Pancreas (tissue), 10 donors: ENCODE results near the gene PTPRCAP. TPM values are rescaled to one million over a fixed set of nuclear protein-coding genes. Genes with fewer than 3 reads are reported as not detected.
A peak's percentile ranks its signal among the peaks of the same experiment; 100 is the strongest.

ENCODE experiments used
- ATAC-seq, 4 donors: fragments of 200-7000 bp; cut with Tn5 transposase; one replicate each; pipeline versions ENCODE4 v1.8.0 to v1.9.1; 2020; ENCODE audit warnings: mild to moderate bottlenecking in 4 of 4, moderate library complexity in 4 of 4
- DNase-seq, 6 donors: peaks; one replicate each; pipeline ENCODE4 v3.0.0-alpha.2; 2020
- FAIRE-seq: peaks from 2 replicates; lab custom pipeline; 2012; peaks lifted over from hg19 to GRCh38; lab: Jason Lieb, UNC
- H3K27ac ChIP-seq, 4 donors: fragments of 200-600 bp; sonication (generic); 1 replicate in 3 of 4; 2 replicates in 1 of 4; pipeline versions ENCODE4 v1.5.0 to v1.8.0; 2020
- H3K27me3 ChIP-seq, 4 donors: fragments of 200-600 bp; one replicate each; pipeline ENCODE4 v1.8.0; 2021
- H3K36me3 ChIP-seq, 3 donors: fragments of 200-600 bp; sonication (generic) in 1 of 3; one replicate each; pipeline versions ENCODE4 v1.5.0 to v1.8.0; 2020 to 2021
- H3K4me1 ChIP-seq, 3 donors: fragments of 200-600 bp; one replicate each; pipeline ENCODE4 v1.8.0; 2021
- H3K4me3 ChIP-seq, 4 donors: fragments of 200-600 bp; sonication (generic) in 2 of 4; one replicate each; pipeline versions ENCODE4 v1.5.0 to v1.8.0; 2020 to 2021
- H3K9me3 ChIP-seq, 4 donors: fragments of 200-600 bp; one replicate each; pipeline ENCODE4 v1.8.0; 2021
- CTCF ChIP-seq, 4 donors: fragments of 200-600 bp; sonication (generic) in 3 of 4; IDR thresholded peaks; one replicate each; pipeline versions ENCODE4 v1.5.0 to v1.8.0; 2021; ENCODE audit warnings: antibody characterized with exemption in 4 of 4
- WGBS, 2 donors: extraction: QIAGEN DNeasy Blood & Tissue Kit; methylation state at CpG; one replicate each; pipeline ENCODE4 v1.1.7; 2013; 5-methylcytosine and 5-hydroxymethylcytosine counted together
- intact Hi-C, 3 donors: fragments of 100-400 bp; cut with DNase I; formaldehyde crosslinking; loops; one replicate each; pipeline versions ENCODE4 v1.11.1 to v1.14.2; 2022
- polyA plus RNA-seq, 2 donors: library from polyadenylated mRNA; stranded (reverse); fragments of 200-250 nt; gene quantifications; one replicate each; pipeline ENCODE4 v1.2.3, GENCODE V29; 2013
- total RNA-seq, 6 donors: library from RNA; stranded (reverse); fragmentation: NEBNext Ultra II Directional in 4 of 6; extraction: Animal tissue kit (Norgen Biotek cat#: 25700) in 4 of 6; gene quantifications; one replicate each; pipeline versions ENCODE4 v1.2.1 to v1.2.4, GENCODE V29; 2021 to 2023
- donor health status: healthy with polysubstance abuse.
- donor health status: DM: no; HTN: no; CAD: no; lungs with moderate emphysema.
- donor health status: DM: no; HTN: no; CAD: no.
- donor health status: control.
- donor health status: control.
- donor health status: Bipolar disorder and iron deficiency.
- donor health status: DM: yes; HTN: yes; CAD: no.
- donor health status: DM: no; HTN: no; CAD: no.
- donor health status: DM: no; HTN: no; CAD: no.
- donor health status: DM: yes; HTN: yes; CAD: no.

PTPRCAP gene
- total and polyA plus RNA-seq, 8 donors: 0.63 to 13.1 (median 2.2) TPM

DNA sequence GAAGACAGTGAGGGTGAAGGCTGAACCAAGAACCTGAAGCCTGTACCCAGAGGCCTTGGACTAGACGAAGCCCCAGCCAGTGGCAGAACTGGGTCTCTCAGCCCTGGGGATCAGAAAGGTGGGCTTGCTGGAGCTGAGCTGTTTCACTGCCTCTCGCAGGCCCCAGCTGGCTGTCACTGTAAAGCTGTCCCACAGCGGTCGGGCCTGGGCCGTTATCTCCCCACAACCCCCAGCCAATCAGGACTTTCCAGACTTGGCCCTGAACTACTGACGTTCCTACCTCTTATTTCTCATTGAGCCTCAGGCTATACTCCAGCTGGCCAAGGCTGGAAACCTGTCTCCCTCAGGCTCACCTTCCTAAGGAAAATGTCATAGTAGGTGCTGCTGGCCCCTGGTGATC lies 39.9 kb downstream of the PTPRCAP start:
- intact Hi-C loops: no loop called here
- DNase-seq (no peak), ATAC-seq (no peak), FAIRE-seq (no peak)
- WGBS, 2 donors: 60 to 67% methylated on average over 6 of the region's 6 CpGs
- H3K9me3 ChIP-seq: no peaks in the 10 kb centered on the region
- no peak overlapping the region for H3K4me3 ChIP-seq
- H3K36me3 ChIP-seq: peaks cover 3 to 23% (median 4%) of the 10 kb centered on the region in 3 donors
- no peak for TF ChIP-seq CTCF (IDR thresholded peaks at IDR 0.05)
- no peak overlapping the region for H3K27ac ChIP-seq
- H3K27me3 ChIP-seq: no peaks in the 10 kb centered on the region
- H3K4me1 ChIP-seq: peaks cover 4 to 14% (median 7%) of the 10 kb centered on the region in 3 donors

- no peak for FAIRE-seq
- 66 to 69% methylated on average over 12 to 13 of the region's 13 CpGs for WGBS, 2 donors
- no peak overlapping the region for H3K4me3 ChIP-seq
- peak in 1 of 6 donors; percentile 67 for DNase-seq
- H3K27ac ChIP-seq: no peak overlapping the region
- no peaks in the 10 kb centered on the region for H3K9me3 ChIP-seq
- peaks cover 0 to 10% (median 7%) of the 10 kb centered on the region in 3 donors for H3K4me1 ChIP-seq
- TF ChIP-seq CTCF (IDR thresholded peaks at IDR 0.05): no peak
- no peak for ATAC-seq
- H3K36me3 ChIP-seq: peaks cover 3 to 23% (median 4%) of the 10 kb centered on the region in 3 donors
- intact Hi-C loops: no loop called here
- no peaks in the 10 kb centered on the region for H3K27me3 ChIP-seq
Observed at GRCh38 chr11:67396587-67397389, 40.7 kb downstream of the PTPRCAP start.

GRCh38 chr11:67396259-67396581 lies 41.3 kb downstream of the PTPRCAP start:
- H3K36me3 ChIP-seq: peaks cover 3 to 23% (median 4%) of the 10 kb centered on the region in 3 donors
- intact Hi-C loops: no loop called here
- FAIRE-seq: no peak

GRCh38 chr11:67395555-67396258 lies 41.8 kb downstream of the PTPRCAP start:
- 85 to 87% methylated on average over 17 to 19 of the region's 19 CpGs for WGBS, 2 donors
- intact Hi-C loops: no loop called here
- no peak for TF ChIP-seq CTCF (IDR thresholded peaks at IDR 0.05)
- H3K27me3 ChIP-seq: no peaks in the 10 kb centered on the region
- ATAC-seq (no peak), FAIRE-seq (no peak), DNase-seq (peak in 1 of 6 donors; percentile 66)
- H3K4me3 ChIP-seq: no peak overlapping the region
- no peaks in the 10 kb centered on the region for H3K9me3 ChIP-seq
- peaks cover 3 to 23% (median 4%) of the 10 kb centered on the region in 3 donors for H3K36me3 ChIP-seq
- H3K27ac ChIP-seq: no peak overlapping the region
- peaks cover 0 to 15% (median 7%) of the 10 kb centered on the region in 3 donors for H3K4me1 ChIP-seq

More at GRCh38 chr11:67396259-67396581, 41.3 kb downstream of the PTPRCAP start:
- Histone ChIP-seq H3K4me1 (peaks cover 0 to 11% (median 7%) of the 10 kb centered on the region in 3 donors), H3K9me3 (no peaks in the 10 kb centered on the region), H3K27me3 (no peaks in the 10 kb centered on the region), H3K4me3 (no peak overlapping the region), H3K27ac (no peak overlapping the region)
- TF ChIP-seq CTCF (IDR thresholded peaks at IDR 0.05): no peak
- peak in 1 of 6 donors; percentile 47 for DNase-seq
- 90 to 97% methylated on average over 7 of the region's 7 CpGs for WGBS, 2 donors
- ATAC-seq: no peak
